HG02938 (cell line): Measurements from ENCODE around the gene RNASEH2B.

ENCODE experiments used
- ATAC-seq: cut with Tn5 transposase; IDR thresholded peaks from one replicate; pipeline ENCODE4 v1.9.1; 2021; ENCODE audit warnings: mild to moderate bottlenecking, moderate library complexity; ENCODE audit not compliant: unreplicated experiment

RNASEH2B gene

DNA sequence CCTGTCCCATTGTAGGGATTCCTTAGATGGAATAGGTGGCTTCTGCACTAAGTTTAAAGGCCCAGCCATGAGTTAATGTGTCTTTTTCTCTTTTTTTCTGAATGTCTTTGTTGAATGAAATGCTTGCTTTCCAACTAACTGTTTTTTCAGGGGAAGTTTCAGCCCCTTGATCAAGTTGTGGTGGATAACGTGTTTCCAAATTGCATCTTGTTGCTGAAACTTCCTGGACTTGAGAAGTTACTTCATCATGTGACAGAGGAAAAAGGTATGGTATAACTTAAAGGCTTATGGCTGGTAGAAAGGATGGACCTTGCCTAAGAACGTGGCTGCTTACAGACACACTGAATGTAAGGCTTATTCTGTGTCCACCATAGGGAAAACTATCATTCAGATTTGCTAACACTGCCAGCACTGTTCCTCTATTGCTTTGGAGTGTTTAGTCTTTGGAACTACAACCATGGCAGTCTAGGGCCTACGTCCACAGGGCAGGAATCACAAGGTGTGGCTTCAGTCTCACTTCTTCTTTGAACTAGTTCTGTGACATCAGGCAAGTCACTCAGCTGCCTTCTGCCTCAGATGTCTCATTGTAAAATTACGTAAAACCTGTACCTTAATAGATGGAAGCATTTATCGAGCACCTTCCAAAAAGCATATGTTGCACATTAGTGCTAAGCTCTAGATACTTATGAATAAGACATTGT is 25.3 kb downstream of the RNASEH2B start:
- ATAC-seq: no peak

DNA sequence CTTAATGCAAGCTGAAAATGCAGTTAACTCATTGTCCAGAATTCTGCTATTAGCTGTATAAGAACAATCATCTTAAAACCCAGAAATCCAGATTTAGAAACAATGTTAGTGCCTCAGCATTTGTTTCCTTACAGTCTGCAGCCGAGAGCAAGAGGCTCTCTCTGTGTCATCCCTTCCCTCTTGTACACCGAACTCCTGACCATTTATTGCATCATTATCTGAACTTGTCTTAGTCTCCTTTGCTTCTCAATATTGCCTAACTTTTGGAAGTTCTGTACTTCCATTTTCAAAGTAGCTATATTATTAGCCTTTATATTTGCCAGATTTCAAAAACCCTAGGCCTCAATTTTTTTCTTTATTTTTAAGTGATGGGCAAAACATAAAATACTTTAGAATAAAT is 27.1 kb downstream of the RNASEH2B start:
- no peak for ATAC-seq

DNA sequence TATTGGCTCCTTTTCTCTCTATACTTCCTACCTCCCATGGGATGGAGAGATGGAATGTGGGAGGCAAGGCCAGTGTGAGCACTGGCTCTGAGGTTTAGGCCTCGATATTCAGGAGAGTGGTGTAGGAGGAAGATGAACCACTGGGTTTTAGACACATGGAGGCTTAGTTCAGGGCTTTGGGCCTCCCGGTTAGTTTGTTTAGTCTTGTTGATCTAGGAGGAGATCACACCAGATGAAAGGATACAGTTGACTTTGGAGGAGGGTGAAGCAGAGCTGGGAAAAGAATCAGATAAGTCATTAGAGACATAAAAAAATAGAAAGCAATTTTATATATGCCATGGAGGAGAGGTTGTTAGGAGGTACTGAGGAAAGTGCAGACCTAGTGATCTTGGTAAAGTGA is 30.9 kb downstream of the RNASEH2B start:
- no peak for ATAC-seq

DNA sequence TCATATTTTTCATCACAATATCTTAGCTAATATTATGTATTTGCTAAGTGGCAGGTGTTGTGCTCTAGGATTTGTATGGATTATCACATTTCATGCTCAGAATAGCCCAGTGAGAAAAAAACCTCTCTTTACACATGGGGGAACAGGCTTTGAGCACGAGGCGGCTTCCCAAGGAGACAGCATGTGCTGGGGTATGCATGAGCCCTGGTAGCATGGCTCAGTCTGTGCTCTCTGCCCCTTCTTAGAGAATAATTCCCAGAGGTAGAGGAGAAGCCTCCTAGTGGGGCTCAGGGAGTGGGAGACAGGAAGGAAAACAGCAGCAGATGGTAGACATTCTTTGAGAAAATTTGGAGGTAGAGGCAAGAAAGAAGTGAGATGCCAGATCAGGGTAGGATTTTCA is 31.6 kb downstream of the RNASEH2B start:
- ATAC-seq: no peak

DNA sequence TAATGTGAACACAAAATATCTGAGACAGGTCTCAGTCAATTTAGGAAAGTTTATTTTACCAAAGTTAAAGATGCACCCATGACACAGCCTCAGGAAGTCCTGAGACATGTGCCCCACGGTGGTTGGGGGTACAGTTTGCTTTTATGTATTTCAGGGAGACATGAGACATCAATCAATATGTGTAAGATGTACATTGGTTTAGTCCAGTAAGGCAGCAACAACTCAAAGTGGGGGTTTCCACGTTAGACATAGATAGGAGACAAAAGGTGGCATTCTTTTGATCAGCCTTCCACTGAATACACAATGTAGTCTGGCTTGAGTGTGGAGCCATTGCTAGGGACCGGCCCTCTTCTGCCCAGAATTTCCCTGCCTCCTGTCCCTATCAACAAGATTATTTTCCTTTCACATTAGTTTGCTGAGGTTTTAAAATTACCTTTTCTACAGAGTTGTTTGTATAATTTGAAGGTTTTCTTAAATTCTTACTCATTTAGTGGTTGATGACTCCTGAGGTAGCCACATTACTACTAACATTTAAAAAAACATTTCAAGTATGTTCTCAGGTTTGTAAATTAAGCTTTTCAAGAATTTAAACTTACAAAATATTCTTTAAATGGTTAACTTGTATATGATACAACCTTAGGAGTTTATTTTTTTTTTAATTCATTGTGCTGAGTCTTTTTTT is 33.2 kb downstream of the RNASEH2B start:
- ATAC-seq: no peak

DNA sequence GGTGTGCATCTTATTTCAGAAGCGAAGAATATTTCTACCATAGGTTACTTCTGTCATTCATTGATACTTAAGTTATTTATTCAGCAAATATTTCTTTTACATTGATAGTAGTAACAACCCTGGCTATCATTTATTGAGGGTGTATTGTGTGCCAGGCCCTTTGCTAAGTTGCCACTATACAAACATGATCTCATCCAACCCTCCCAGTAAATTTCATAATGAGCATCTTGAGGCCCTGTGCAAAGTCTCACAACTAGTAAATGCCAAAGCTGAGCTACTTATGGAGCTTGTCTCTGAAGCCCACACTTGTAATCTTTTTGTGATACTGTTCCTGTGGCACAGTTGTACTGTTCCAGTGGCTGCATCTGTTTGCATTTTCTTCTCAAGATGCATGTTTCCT is 36.1 kb downstream of the RNASEH2B start:
- no peak for ATAC-seq

DNA sequence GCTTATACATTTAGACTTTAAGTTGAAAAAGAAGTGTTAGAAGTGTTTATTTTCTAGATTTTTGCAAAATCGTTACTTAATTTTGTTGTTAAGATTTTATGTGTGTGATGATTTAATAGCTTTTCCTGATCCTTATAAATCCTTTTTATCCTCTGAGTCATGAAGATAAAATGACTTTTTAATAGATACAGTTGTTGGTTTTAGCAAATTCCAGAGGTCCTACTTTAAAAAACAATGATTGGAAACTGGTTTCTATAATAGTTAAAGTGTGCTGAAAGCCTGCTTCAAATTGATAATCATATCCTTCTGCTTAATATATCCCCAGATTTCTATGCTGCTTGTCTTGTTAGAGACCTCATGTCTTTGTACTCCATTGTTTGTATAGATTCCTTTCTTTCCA is 39.0 kb downstream of the RNASEH2B start:
- ATAC-seq: no peak

DNA sequence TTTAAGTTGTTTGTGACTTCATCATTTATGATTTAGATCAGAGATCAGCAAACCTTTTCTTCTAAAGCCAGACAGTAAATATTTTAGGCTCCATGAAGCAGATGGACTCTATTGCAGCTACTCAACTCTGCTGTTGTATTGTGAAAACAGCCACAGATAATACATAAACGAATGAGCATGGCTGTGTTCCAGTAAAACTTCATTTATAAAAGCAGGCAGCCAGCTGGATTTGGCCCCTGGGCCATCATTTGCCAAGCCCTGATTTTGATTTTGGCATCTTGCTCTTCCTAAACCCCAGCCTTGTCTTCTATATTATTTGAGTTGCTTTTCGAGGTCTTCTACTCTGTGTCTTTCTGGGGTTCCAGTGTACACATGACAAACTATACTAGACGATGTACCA is 41.3 kb downstream of the RNASEH2B start:
- no peak for ATAC-seq

DNA sequence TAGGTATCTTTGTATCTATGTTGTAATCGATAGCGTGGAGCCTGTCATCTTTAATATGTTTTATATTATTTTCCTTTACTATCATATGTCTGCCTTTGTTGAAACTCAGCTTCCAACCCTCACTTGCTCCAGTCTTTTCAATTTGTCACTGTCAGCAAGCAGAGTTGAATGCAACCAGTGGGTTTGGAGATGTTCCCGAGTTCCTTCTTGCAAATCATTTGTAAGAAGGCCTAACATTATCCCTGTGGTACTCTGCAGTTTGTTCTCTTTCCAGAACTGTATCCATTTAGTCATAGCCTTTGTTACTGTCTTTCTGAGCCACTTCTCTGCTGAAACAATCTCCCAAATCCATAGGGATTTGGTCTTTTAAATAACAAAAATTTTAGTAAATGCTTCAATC is 41.8 kb downstream of the RNASEH2B start:
- ATAC-seq: no peak

DNA sequence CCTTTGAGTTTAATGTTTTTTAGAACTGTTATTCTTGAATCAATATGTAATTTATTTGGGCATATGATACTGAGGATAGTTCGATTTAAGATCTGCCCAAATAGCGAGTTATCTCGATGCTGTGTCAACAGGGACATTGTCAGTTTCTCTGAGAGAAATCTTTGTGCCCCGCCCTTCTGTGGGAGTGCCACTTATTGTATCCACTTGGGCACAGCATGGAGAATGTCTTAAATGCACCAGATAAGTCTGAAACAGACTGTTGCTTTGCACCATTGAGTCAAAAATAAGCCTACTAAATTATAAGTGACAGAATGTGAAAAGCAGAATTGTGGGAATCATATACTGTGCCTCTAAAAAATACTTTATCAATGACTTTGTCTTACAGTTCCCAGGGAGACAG is 45.6 kb downstream of the RNASEH2B start:
- no peak for ATAC-seq

DNA sequence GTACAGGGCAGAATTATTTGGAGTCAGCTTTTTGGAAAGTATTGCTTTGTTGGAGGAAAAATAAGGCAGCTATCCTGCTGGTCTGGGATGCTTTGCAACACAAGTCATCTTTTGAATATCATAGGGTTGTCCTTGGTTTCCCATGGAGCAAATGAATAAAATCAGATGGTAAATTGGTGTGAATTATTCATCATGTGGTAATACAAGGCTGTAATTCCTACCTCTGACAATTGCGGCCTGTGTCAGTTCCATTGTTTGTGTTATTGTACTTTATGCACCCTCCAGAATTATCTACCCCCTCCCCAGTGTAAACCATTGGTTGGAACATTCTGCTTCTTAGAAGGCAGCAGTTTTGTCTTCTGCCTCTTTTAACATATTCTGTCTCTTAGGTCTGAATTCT is 46.2 kb downstream of the RNASEH2B start:
- ATAC-seq: no peak

DNA sequence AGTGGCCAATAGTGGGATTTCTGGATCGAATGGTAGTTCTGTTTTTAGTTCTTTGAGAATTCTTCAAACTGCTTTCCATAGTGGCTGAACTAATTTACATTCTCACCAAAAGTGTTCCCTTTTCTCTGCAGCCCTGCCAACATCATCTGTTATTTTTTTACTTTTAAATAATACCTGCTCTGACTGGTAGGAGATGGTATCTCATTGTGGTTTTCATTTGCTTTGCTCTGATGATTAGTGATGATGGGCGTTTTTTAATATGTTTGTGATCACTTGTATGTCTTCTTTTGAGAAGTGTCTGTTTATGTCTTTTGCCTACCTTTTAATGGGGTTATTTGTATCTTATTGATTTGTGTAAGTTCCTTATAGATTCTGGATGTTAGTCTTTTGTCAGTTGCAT is 48.0 kb downstream of the RNASEH2B start:
- ATAC-seq: no peak

DNA sequence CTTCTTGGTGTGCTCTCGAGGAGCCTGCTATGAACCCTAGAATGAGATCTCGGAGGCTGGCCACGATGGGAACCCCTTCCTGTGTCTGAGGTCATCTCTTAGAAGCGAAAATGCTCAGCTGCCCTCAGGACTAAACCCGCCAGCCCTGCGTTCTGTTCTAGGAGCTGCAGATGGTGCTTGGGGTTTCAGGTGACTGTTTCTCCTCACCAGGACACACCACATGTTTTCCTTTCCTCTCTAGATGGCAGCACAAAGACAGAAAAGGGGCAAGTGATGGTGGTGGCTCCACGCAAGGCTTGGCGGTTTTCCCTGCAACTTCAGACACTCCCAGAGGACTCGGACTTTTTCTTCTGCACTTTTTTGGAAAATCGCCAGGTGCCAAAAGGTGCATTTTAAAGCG is 60.1 kb downstream of the RNASEH2B start:
- no peak for ATAC-seq

DNA sequence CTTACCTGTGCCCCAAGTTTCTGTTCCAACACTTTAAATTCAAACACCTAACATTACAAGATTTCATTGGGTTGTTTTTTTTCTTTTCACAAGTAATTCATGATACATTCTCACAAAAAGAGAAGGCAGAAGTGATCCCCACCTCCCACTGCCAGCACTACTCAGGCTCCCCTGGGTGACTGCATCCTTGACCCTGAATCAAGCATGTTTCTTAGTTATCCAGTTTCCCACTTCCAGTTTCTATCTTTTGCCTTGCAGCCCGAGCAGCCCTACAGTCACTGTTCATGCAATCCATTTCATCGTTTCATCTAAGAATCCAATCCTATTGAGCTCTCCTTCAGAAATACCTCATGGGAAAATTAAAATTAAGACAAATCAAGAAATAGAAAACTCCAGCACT is 61.4 kb downstream of the RNASEH2B start:
- no peak for ATAC-seq

DNA sequence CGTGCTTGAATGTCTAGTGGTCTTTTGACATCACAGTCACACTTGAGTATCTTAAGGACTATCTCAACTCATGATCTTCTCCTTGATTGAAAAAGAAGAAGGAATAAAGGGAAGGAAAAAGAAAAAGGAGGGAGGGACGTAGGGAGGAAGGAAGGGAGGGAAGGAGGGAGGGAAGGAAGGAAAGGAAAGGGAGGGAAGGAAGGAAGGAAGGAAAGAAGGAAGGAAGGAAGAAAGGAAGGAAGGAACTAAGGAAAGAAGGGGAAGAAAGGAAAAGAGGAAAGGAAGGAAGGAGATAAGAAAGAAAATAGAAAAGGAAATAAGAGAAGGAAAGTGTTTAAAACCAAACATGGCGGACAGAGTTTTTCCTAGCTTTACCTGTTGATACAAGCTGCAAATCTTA is 64.7 kb downstream of the RNASEH2B start:
- ATAC-seq: no peak

DNA sequence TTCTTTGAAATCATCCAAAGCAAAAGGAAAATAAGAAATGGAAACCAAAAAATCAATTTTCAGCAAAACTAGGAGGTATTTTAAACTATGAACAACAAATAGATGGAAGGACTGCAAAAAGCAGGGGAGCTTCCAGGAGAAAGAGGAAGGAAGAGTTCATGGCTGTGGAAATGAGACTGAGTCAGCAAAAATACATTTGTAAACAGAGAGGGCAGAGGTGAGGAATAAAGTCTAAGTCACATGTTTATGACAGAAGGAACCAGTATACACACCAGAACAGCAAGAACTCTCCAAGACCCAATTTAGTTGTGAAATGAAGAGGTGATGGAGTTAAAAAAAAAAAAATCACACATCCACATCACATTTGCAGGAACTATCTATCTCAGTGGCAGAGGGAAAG is 69.6 kb downstream of the RNASEH2B start:
- ATAC-seq: no peak

DNA sequence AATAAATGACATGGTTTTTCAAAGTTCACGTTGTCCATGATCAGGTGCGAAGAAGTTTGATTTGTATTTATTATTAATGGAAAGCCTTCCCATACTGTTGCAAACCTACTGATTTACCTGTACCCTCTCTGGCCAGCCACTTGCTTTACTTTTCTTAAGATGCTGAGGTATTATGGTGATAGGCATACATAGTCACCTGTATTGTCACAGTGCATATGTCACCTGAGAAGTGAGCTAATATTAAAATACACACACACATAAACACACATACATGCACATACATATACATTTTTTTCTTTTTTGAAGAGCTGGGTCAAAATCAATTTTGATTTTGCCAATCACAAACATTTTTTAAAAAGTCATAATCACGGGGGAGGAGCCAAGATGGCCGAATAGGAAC is 72.1 kb downstream of the RNASEH2B start:
- ATAC-seq: no peak

DNA sequence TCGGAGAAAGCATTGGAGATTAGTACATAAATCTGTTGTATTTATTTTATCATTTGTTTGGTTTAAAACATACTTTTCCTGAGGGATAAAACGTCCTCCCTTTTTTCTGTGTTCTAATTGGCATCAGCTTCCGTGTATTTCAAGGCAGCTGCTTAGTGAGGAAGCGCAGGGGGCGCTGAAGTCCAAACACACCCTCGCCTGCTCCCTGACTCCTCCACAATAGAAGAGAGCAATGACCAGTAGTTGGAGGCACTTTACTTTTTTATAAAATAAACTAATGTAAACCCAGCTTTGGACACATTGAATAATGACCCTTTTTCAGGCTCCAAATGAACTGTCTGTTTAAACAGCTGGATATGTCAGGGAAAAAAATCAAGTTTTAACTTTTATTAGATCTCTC is 79.9 kb downstream of the RNASEH2B start:
- no peak for ATAC-seq

DNA sequence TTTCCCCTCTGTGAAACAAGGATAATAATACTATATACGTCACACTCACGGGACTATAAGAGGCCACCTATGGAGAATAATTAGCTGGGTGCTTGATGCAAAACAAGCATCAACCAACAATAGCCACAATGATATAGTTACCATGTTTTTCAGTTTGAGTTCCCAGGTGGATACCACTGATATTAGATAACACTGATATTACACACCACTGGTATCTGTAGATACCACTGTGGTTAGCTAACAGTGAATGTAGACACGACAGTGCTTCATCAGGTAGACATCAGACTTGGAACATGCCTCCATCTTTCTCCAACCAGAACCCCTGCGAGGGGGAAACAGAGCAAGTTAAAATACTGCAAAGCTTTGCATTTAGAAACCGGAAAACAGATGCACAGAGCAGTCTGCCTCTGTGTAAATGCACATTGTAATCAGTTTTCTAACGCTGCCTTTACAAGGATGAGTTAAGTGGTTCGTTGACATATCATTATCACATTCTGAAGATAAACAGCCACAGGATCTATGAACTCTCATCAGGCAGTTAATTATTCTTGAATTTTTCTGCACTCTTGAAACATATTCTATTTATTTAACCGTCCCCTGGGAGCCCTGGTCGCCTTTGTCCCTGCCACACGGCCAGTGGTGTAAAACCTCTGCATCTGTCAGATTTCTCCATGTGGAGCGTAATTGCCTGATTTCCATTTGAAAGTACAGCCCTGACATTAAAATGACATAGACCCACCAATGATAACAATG is 80.7 kb downstream of the RNASEH2B start:
- ATAC-seq: no peak

DNA sequence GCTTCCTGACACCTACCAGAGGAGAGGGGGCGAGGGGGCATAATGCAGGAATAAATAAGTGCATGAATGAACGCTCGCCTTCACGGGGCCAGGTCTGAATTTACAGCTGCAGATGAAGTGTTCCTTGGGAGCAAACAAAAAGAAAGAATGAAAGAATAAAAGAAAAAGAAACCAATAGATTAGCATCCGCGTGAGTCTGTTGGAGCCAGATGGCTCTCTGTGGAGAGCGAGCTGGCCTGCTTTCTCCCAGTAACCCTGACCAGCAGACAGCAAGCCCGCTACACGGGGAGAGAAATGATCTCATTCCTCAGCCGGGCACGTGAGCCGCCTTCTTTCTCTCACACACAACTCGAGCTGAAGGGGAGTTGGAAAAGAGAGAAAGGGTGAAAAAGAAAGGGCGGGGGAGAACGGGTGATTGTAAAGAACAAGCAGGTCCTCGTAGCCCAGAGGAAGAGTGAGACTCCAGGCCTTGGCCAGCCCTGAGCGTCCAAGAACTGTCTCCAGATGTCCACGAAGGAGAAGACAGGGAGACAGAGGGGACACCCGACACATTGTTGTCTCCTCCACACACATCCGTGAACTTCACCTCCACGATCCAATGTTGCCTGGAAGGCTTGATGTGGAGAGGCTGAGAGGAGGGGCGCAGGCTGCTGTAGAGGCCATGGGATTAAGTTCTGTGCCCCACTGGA is 81.4 kb downstream of the RNASEH2B start:
- no peak for ATAC-seq
